Measurements from ENCODE around the gene FBXW5. TPM values are rescaled to one million over a fixed set of nuclear protein-coding genes. Genes with fewer than 3 reads are reported as not detected.

Gene FBXW5
- total and polyA plus RNA-seq, 2 donors (not counting 3 experiments of a cell fraction or from before 2014, with no cell fraction given) = 97.3 to 151 TPM

GRCh38 chr9:136910197-136910900, 34.2 kb downstream of the FBXW5 start:
- Histone ChIP-seq H3K4me2 (ENCODE audit: insufficient read depth, low read length) (no peak overlapping the region), H3K27me3 (ENCODE audit: control insufficient read depth in 2 of 2, insufficient read depth in 2 of 2, low read length in 2 of 2) (no peaks in the 10 kb centered on the region), H3K4me1 (ENCODE audit: control insufficient read depth, extremely low read depth, insufficient read depth, low read length) (no peaks in the 10 kb centered on the region), H3K9me3 (replicated peaks; ENCODE audit: control insufficient read depth, insufficient read depth, low read length) (no peaks in the 10 kb centered on the region), H3K4me3 (replicated peaks in 1 of 3; ENCODE audit: insufficient read depth in 1 of 3, low read depth in 1 of 3, low read length in 3 of 3) (no peak overlapping the region), H3K27ac (ENCODE audit: insufficient read depth, low read depth, low read length) (no peak overlapping the region), H4K20me1 (replicated peaks; ENCODE audit: control insufficient read depth, extremely low read depth, insufficient read depth, low read length) (no peaks in the 10 kb centered on the region), H3K79me2 (ENCODE audit: control insufficient read depth, insufficient read depth, low read length) (no peaks in the 10 kb centered on the region), H3K9me1 (replicated peaks; ENCODE audit: control insufficient read depth, extremely low read depth, insufficient read depth, low read length) (no peaks in the 10 kb centered on the region), H2AFZ (ENCODE audit: low read depth, low read length) (no peak overlapping the region), H3K36me3 (ENCODE audit: control insufficient read depth in 2 of 2, extremely low read depth in 1 of 2, insufficient read depth in 2 of 2, low read length in 2 of 2) (peaks cover 5 to 35% of the 10 kb centered on the region in 2 experiments), H3K9ac (replicated peaks; ENCODE audit: extremely low read depth, insufficient read depth, low read length) (no peak overlapping the region)
- dilution Hi-C loops (cut with MboI; ENCODE audit: extremely low pct_ligation_motif_present, low sequenced_read_pairs) = no loop called here
- CTCF ChIA-PET = interaction anchor here (0.6 kb wide), 1 partner anchor 62 kb away, joined by 3 read pairs; no protein-coding TSS in a partner anchor
- DNase-seq (ENCODE audit: low read depth, low spot score) = no peak
- no peak for FAIRE-seq
- POLR2A ChIA-PET = no interaction called here
- BruUV-seq (replicated peaks) = no TSS peak
- intact Hi-C loops (cut with micrococcal nuclease) = no loop called here
- TF ChIP-seq FOS (IDR thresholded peaks at IDR 0.05; ENCODE audit: borderline replicate concordance, insufficient read depth, low read length) (no peak), EZH2 (IDR thresholded peaks at IDR 0.05; ENCODE audit: borderline replicate concordance, low read depth, low read length, severe bottlenecking) (no peak), MYC (IDR thresholded peaks at IDR 0.05; ENCODE audit: low read depth, low read length) (no peak), CTCF (IDR thresholded peaks at IDR 0.05; ENCODE audit: extremely low read depth in 1 of 2, insufficient read depth in 1 of 2, low read depth in 1 of 2, low read length in 2 of 2) (no peak)

Data from endothelial cell of umbilical vein (primary cell).